Fibroblast of skin of scalp (primary cell): ENCODE results near the gene TBXA2R. TPM values are rescaled to one million over a fixed set of nuclear protein-coding genes. Genes with fewer than 3 reads are reported as not detected.
A peak's percentile ranks its signal among the peaks of the same experiment; 100 is the strongest.
"Not testable (repeated sequence)": the region's sequence is repeated elsewhere in the genome, so short reads cannot be mapped to it uniquely, and the experiment has no call there.

Source experiments
- DNase-seq: peaks from one replicate; pipeline ENCODE4 v3.0.0-alpha.2; 2013
- polyA plus RNA-seq, 2 experiments: library from polyadenylated mRNA; unstranded; fragments of 120-200 nt; gene quantifications; one replicate each; pipeline ENCODE4 v1.2.1, GENCODE V29; 2013; ENCODE audit not compliant: insufficient read length in 2 of 2

TBXA2R gene
- polyA plus RNA-seq (2013, experiment 1 of 2; ENCODE audit: insufficient read length), result 3.1 TPM
- polyA plus RNA-seq (2013, experiment 2 of 2; ENCODE audit: insufficient read length), result 3.3 TPM

DNA sequence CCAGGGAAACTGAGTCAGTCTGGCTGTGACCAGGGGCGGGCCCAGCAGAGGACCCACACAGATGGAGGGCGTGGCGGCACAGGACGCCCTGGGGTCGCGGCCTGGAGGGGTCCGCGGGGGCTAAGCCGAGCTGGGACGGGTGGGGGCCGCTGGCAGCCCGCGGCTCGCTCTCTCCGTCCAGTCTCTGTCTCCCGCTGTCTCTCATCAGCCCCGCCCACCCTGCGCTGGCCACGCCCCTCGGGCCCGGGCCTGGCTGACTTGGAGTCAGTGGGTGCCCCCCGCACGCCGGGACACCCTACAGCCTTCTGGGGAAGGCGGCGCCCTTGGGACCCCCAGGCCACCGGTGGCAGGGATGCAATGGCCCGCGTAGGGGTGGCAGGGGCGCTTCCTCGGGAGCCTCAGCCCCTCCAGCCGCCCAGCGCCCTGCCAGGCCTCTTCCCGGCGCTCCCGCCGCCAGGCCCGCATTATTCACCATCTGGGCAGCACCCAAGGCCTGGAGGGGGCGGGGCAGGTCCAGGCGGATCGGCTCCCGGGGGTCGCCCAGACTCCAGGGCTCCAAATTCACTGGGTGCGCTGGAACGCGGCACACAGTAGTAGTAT is at the start of gene TBXA2R:
Gene TBXA2R, minus strand, starts transcription at position 186 of the 600 bp plus-strand sequence. CDS start 6,241 bp downstream, outside the sequence.
- DNase-seq, result peak; percentile 67

DNA sequence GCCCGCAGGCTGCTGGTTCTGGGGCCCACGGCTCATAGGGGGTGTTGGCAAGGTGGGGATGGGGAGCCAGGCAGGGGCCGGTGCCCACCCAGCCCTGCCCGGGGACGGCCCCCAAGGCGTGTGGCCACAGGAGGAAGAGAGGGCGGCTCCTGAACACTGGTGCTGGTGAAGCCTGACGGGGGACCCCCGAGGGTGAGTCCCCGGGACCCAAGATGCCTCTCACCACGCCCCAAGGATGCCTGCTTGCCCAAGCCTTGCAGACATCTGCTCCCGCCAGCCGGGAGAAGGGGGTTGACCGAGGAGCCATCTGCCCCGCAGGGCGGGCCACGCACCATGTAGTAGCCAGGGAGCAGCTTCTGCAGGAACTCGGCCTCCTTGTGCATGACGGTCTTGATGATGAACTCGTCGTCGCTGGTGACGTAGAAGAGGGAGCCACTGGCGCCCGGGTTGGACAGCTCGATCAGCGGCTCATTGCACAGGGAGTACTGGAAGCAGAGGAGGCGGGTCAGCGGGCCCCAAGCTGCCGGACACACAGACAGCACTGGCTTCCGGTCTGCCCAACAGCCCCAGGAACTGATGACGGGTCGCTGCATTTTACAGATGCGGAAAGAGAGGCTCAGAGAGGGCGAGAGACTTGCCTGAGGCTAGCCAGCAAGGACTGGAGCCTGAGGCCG is 49.5 kb upstream of the TBXA2R start:
- peak; percentile 38 for DNase-seq

DNA sequence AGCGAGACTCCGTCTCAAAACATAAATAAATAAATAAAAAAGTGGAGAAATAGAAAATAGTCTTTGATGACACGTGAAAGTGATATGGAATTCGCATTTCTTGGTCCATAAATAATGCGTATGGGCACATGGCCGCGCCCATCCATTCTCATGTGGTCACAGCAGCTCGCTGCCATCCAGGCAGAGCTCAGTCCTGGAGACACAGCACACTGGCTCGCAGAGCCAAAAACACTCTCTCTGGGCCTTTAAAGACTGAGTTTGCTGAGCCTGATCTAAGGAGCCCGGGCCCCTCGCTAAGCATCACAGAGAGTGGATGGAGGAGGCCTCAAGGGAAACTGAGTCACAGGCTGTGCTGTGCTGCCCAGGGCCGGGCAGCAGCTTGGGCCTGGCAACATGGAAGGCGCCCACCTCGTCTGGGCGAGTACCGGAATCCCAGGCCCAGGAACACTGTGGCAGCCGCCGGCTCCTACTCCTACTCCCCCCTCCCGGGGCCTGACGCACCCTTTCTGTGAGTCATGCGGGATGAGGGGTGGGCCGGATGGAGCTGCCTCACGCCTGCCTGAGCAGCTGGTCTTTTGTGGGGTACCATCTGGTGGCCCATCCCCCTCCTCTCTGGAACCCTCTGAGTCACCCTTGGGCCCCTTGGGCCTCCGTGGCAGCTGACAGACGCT is 48.9 kb upstream of the TBXA2R start:
- peak; percentile 94 for DNase-seq

DNA sequence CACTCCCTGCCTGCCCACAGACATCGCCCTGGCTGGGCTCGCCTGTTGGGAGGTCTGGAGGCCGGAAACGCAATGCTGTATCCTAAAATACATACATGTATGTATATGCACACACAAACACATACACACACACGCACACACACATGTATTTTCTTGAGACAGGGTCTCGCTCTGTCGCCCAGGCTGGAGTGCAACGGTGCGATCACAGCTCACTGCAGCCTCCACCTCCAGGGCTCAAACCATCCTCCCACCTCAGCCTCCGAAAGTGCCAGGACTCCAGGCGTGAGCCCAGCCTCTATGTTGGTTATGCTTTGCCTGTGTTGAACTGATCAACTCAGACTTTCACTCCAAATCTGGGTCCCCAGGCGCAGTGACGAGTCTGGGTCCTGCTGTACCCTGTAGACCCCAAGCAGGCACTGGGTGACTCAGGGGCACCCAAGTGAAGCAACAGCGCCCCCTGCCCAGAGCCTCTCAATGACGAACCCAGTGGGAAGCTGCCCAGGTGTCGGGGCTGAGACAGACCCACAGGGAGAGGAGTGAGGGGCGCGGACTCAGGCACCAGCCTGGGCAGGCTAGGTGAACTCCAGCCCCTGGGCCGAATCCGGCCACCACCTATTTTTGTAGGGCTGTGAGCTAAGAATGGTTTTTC is 47.3 kb upstream of the TBXA2R start:
- DNase-seq, result no peak

DNA sequence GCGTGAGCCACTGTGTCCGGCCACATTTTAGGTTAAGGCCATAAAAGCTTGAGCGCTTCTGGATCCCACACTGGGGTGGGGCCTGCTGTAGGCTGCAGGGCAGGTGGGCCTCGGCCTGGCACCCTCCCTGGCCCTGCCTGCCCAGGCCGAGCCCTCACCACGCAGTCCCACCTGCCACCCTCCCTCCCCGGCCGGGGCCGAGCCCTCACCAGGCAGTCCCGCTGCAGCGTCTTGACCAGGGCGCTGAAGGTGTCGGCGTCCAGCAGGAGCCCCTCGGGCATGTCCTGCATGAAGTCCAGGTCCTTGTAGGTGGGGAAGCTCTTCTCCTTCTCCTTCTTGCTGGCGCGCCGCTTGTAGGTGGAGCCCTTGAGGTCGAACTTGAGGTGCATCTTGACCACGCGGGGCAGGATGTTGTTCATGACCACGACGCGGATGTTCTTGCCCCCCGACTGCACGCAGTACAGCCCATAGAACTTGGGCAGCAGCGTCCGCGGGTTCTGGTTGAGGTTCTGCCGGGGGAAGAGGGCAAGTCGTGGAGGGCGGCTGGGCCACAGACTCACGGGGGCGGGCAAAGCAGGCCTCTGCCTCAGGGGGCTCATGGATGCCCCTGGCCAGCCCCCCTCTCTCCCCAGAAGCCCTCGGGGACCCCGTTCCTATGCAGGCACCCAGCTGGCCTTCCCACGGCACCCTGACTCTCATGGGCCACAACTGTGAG is 46.6 kb upstream of the TBXA2R start:
- DNase-seq, result no peak

DNA sequence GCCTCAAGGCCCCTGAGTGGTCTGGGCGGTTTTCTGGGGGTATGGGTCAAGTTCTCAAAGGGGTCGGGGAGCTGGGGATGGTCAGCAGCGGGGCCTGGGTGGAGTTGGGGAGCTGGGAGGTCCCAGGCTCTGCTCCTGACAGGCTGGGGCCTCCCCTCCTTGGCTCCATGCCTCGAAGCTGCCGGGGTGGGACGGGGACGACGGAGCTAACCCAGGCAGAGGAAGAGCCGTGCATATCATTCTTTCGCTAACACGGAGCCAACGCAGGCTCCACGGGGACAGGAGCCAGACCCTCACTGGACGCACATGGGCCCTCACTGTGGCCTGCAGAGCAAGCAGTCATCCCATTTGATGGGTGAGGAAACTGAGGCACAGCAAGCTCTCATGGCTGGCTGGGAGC is 45.7 kb upstream of the TBXA2R start:
- DNase-seq, result no peak

DNA sequence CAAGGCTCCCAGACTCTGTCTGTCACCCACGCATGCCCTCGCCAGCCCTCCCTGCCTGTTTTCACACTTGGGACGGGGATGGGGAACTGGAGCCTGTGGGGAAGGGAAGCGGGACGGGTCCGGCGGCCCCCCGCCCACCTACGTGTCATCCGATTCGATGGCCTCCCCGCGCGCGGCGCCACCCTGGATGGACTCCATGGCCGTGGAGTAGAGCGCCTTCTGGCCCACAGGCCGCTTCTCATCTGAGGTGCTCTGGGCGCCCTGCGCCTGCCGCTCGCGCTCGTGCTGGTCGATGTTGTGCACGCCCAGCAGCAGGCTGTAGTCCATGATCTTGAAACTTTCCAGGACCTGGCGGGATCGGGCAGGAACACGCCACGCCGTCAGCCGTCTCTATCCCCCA is 45.0 kb upstream of the TBXA2R start:
- DNase-seq, result no peak

DNA sequence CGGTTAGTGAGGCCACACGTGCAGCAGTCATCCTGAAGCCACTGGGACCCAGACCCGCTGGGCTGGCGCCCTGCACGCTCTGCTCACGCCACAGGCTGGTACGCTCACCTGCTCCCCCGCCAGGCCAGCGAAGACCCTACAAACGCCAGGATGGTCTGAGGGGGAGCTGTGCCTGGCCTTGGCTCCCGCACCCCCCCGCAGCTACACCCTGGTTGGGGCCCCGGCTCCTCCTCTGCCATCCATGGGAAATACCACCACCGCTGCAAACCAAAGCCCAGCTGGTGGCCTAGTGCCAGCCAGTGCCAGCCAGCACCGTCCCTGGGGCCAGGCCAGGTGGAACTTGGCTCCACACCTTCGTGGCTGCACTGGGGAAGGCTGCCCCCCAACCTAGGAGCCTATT is 43.2 kb upstream of the TBXA2R start:
- no peak for DNase-seq

DNA sequence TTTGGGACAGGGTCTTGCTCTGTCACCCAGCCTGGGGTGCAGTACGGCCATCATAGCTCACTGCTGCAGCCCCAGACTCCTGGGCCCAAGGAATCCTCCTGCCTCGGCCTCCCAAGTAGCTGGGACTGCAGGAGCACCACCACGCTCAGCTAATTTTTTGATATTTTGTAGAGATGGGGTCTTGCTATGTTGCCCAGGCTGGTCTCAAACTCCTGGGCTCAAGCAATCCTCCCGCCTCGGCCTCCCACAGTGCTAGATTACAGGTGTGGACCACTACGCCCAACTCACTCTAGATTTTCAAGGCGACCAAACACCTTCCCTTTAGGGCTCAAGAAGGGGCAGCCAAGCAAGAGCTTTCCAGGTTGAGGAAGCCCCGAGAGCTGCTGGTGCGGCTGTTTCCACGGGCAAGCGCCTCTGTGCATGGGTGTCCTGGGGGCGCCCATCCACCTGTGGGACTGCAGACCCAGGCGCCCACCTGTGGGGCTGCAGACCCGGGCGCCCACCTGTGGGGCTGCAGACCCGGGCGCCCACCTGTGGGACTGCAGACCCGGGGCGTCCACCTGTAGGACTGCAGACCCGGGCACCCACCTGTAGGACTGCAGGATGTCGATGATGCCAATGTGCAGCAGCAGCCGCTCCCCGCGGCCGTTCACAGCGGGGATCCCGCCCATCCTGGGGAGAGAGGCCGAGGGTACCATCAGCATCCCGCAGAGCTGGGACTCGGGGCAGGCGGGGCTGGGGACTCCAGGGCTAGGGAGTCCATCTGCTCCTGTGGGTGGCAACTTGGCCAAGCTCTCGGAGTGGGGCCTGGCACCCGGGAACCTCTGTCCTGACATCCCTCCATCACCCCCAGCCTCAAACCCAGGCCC is 41.6 kb upstream of the TBXA2R start:
- no peak for DNase-seq

DNA sequence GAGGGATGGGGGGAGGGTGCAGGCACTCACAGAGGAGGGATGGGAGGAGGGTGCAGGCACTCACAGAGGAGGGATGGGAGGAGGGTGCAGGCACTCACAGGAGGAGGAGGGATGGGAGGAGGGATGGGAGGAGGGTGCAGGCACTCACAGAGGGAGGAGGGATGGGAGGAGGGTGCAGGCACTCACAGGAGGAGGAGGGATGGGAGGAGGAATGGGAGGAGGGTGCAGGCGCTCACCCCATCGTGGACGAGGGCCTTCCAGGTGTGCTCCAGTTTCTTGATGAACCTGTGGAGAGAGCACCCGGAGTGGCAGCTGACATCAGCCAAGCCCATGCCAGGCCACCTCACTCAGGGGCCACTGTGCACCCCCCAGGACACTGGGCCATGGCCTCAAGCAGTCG is 40.4 kb upstream of the TBXA2R start:
- not testable (repeated sequence) for DNase-seq

DNA sequence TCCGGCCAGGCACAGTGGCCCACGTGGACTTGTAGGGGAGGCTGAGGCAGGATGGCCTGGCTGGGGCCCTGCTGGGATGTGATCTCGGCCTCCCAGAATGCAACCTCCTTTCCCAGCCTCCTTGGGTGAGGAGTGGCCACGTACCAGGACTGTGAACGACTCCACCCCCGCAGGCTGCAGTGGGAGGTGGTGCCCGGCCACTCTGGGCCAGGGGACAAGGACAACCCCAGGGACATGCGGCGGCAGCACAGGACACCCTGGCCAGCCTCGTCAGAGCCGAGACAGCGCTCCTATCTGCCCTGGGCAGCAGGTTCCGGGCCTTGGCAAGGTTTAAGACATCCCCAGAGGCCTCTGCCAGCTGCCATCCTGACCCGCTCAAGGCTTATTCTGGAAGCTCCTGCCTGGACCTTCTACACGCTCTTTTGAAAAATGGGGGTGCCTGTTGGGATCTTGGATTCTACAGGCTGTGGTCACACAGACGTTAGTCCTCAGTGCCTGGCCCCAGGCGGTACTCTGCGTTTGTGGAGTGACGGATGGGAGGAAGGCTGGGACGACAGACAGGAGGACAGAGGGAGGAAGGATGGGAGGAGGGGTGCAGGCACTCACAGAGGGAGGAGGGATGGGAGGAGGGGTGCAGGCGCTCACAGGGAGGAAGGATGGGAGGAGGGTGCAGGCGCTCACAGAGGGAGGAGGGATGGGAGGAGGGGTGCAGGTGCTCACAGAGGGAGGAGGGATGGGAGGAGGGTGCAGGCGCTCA is 39.8 kb upstream of the TBXA2R start:
- DNase-seq, result no peak

DNA sequence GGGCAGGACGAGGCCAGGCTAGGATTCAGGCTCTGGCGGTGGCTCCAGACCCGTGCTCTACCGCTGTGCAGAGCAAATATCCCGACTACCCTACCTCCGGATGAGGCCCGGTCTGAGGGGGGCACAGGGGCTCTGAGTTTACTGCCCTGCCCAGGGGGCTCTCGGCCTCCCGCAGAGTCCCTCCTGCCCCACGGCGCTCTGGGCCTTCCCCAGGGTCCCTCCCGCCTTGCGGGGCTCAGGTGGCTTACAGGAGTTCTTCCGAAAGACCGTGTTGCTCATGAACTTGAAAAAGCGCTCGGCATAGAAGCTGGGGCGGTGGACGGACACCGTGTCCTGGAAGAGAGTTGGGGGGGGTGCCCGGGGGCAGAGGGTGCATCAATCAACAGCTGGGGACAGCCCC is 39.1 kb upstream of the TBXA2R start:
- no peak for DNase-seq

DNA sequence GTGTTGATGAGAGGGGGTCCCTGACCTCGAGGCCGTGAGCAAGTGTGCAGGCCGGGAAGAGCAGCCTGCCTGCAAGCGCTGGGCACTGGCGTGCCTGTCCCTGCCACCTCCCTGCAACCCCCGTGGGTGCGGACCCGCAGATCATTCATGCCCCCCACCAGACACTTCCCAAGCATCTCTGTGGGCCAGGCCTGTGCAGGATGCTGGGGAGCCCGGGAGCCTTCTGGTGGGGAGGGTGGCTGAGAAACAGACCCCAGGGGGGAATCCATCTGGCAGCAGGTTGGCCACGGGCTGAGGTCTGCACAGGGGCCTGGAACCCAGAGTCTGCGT is 38.4 kb upstream of the TBXA2R start:
- DNase-seq, result no peak

DNA sequence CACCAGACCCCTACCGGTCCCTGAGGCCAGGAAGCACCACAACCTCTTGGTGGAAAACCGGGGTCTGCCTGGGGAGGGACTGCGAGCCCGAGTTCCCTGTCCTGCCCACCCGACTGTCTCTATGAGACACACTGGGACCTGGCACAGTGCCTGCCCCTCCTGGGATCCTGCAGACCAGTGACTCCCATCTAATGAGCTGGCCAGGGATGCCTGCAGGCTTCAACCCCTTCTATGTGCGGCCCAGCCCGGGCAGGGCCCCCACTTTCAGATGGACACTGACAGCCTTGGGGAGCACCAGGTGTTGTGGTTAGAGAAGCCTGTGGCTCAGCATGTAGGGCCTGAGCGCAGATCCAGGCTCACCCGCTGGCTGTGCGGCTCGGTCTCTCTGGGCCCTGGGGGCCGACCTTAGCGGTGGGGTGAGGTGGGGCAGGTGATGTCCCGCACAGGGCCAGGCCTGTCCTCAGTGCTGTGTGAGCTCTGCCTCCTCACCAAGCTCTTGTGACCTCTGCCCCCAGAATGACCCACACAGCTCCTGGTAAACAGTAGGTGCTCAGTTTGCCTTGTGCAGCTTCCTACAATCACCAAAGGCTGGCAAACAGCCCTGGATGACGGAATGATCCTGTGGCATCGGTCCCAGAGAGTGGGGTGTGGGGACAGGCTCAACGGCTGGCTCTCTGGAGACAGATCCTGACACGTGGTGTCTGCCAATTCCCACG is 37.8 kb upstream of the TBXA2R start:
- no peak for DNase-seq

DNA sequence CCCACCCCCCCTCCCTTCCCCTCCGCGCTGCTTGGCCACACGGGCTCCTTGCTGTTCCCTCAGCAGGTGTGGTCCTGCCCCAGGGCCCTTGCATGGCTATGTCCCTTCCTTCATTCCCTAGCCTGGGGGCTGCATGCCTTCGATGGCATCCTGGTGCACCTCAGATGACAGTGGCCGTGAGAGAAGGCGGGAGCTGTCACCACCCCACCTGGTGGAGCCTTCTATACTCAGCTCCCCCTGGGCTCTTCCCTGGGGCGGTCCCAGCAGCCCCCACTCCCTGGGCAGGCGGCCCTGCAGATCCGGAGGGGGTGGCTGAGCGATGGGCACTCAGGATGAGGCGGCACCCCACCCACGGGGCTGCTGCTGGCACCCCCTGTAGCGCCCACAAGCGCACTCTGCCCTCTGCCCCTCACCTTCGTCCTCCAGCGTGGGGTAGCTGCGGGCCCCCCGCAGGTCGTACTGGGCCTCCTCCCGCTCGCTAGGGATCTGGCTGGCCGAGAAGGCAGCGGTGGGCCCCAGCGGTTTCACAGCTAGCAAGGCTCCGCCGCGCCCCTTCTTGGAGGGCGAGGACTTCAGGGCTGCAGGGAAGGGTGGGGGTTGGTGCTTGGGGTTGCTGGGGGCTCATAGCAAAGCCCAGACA is 37.1 kb upstream of the TBXA2R start:
- DNase-seq, result no peak

DNA sequence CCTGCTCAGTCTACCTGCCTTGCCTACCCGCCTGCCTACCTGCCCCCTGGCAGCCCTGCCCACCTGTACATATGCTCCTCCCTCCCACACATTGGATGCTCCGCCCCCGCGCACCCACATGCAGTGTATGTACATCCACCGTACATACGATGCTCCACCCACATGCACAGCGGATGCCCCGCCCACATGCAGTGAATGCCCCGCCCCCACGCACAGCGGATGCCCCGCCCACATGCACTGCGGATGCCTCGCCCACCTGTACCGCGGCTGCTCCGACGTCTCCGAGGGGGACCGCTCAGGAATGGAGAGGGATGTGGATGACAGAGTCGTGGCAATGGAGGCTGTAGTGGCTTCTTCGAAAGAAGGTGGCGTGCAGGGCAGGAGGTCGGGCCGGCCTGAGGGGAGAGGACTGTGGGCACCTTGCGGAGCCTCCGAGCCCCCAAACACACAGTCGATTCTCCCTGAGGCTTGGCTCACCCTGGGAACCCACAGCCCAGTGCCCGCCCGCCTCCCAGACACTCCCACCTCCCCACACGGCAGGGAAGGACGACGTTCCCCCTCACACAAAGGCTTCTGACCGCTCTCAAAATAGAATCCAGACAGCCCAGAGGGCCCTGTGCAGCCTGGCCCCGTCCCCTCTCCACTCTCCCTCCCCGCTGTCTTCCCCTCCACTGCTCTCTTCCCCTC is 36.5 kb upstream of the TBXA2R start:
- DNase-seq, result no peak

DNA sequence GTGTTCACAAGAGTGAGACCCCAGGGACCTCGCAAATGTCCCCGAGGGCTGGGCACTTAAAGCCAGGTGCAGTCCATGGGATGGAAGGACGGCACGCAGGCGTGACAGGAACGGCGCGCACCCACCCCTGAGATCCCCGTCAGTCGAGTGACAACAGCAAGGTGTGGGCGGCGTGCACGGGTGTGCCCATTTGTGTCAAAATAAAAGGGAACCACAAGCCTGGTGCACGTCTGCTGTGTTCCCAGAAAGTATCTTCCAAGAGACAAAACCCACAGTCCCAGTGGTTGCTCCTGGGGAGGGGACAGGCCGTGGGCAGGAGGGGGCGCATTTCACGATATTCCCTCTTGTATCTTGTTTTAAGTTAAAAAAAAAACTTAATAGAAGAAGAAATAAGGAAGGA is 35.6 kb upstream of the TBXA2R start:
- DNase-seq, result no peak

DNA sequence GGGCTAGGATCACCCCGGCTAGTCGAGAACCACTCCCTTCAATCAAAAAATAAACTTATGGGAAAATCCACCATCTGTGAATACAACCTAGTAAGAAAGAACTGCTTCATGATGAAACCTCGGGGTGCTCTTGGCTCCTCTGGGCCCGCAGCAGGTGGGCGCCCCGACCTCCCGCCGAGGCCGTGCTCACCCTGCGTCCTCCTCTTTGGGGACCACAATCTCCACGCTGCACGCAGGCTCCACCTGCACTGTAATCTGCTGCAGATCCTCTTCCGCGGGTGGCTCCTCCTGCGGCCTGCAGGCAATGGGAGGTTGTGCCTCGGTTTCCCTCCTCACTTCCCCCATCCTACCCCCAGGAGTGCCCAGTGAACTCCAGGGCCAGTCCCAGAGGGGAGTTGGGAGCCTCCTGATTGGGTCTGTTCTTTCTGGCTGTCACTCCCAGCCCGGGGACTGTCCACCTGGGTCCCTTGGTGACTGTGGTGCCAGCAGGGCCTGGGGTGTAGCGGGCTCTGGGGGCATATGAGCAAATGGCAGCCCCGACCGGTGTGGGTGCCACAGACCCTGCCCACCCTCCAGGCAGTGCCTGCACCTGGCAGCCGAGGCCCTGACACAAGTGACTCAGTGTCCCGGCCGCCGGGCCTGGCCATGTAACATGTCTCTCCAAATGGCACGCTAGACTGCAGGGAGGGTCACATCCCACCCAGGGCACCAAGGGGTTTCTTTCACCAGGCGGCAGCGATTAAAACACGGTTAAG is 35.0 kb upstream of the TBXA2R start:
- no peak for DNase-seq
